Heart left ventricle (tissue), 16 donors: ENCODE measurements around the gene SLC2A14. TPM values are rescaled to one million over a fixed set of nuclear protein-coding genes. Genes with fewer than 3 reads are reported as not detected.
"Not testable (repeated sequence)": the region's sequence is repeated elsewhere in the genome, so short reads cannot be mapped to it uniquely, and the experiment has no call there.

Experiments
- ATAC-seq, 4 donors: fragments of 200-7000 bp; cut with Tn5 transposase; one replicate each; pipeline ENCODE4 v1.9.1; 2020 to 2022; ENCODE audit warnings: moderate library complexity in 4 of 4, mild to moderate bottlenecking in 3 of 4, moderate number of reproducible peaks in 1 of 4
- DNase-seq, 5 donors: peaks; one replicate each; pipeline ENCODE4 v3.0.0-alpha.2; 2020
- H3K27ac ChIP-seq, 12 donors: fragments of 200-600 bp; sonication (generic) in 4 of 12; one replicate each; pipeline versions ENCODE4 v1.5.0 to v1.8.0; 2016 to 2022; ENCODE audit warnings: mild to moderate bottlenecking in 2 of 12
- H3K27me3 ChIP-seq, 9 donors: fragments of 200-600 bp; sonication (generic) in 2 of 9; one replicate each; pipeline versions ENCODE4 v1.5.1 to v1.8.0; 2016 to 2022; ENCODE audit warnings: mild to moderate bottlenecking in 3 of 9
- H3K36me3 ChIP-seq, 9 donors: fragments of 200-600 bp; sonication (generic) in 2 of 9; one replicate each; pipeline versions ENCODE4 v1.5.0 to v1.8.0; 2018 to 2022; ENCODE audit warnings: mild to moderate bottlenecking in 2 of 9
- H3K4me1 ChIP-seq, 12 donors: fragments of 200-600 bp; sonication (generic) in 4 of 12; one replicate each; pipeline versions ENCODE4 v1.5.0 to v1.8.0; 2016 to 2022; ENCODE audit warnings: mild to moderate bottlenecking in 3 of 12
- H3K4me3 ChIP-seq, 12 donors: fragments of 200-600 bp; sonication (generic) in 4 of 12; one replicate each; pipeline versions ENCODE4 v1.5.0 to v1.8.0; 2017 to 2022; ENCODE audit warnings: mild to moderate bottlenecking in 9 of 12, moderate library complexity in 4 of 12
- H3K9me3 ChIP-seq, 12 donors: fragments of 200-600 bp; sonication (generic) in 4 of 12; one replicate each; pipeline versions ENCODE4 v1.5.0 to v1.8.0; 2016 to 2022; ENCODE audit warnings: mild to moderate bottlenecking in 1 of 12
- POLR2A ChIP-seq, 2 donors: fragments of 450-650 bp; IDR thresholded peaks; one replicate each; pipeline ENCODE4 v1.6.1; 2017; ENCODE audit warnings: antibody characterized with exemption in 2 of 2, mild to moderate bottlenecking in 2 of 2, moderate library complexity in 2 of 2
- WGBS, 4 donors: extraction: QIAGEN DNeasy Blood & Tissue Kit in 2 of 4; methylation state at CpG; one replicate each; pipeline versions ENCODE4 v1.1.5 to v1.1.7; 2013 to 2018; 5-methylcytosine and 5-hydroxymethylcytosine counted together
- intact Hi-C, 10 donors: fragments of 100-400 bp; cut with DNase I; formaldehyde crosslinking; loops; one replicate each; pipeline versions ENCODE4 v1.11.1 to v1.14.2; 2022
- polyA plus RNA-seq, 2 donors: library from polyadenylated mRNA; stranded (reverse); fragments of 200-250 nt; gene quantifications; one replicate each; pipeline ENCODE4 v1.2.3, GENCODE V29; 2013
- total RNA-seq, 9 donors: library from RNA; depleted of rRNA in 2 of 9; stranded (reverse); fragments of >200 nt in 2 of 9; fragmentation: NEBNext Ultra II Directional in 3 of 9; extraction: Animal tissue kit (Norgen Biotek cat#: 25700) in 3 of 9; gene quantifications; one replicate each; pipeline versions ENCODE4 v1.1.0 to v1.2.4, GENCODE V29; 2016 to 2023
- TF ChIP-seq, protein P1 (sequence below), 12 donors: fragments of 200-600 bp; sonication (generic) in 4 of 12; IDR thresholded peaks; one replicate each; pipeline versions ENCODE4 v1.5.0 to v1.8.0; 2018 to 2022; ENCODE audit warnings: antibody characterized with exemption in 12 of 12, mild to moderate bottlenecking in 5 of 12
- donor health status: ischemic (EF 13 %, LVEDD 7.1; RV severe dilation, severe dysfunction).
- donor health status: healthy with polysubstance abuse.
- donor health status: DM: no; HTN: yes; CAD: no.
- donor health status: DM: no; HTN: no; CAD: no.
- donor health status: ischemic (EF 25% LVEDD 6.9; RV normal size, moderate dysfunction).
- donor health status: ischemic (EF 25% LVEDD 5.7; RV mildly dilated, moderate dysfunction).
- donor health status: healthy.
- donor health status: DM: yes; HTN: yes; CAD: no.
- donor health status: ischemic (EF 35%, LVEDD 5.7; RV mildly dilated, moderate dysfunction).
- donor health status: nonischemic (EF 11% LVEDD 7.7; RV severe dilation, severe dysfunction).
- donor health status: DM: yes; HTN: yes; CAD: no.
- donor health status: PGD.
- donor health status: ischemic (EF 29% LVEDD 5.4; RV normal size, mild dysfunction).
- donor health status: nonischemic (EF 23%, LVEDD 6.1; RV moderate dilation, normal function).

The SLC2A14 gene
- total and polyA plus RNA-seq, 11 donors, result 0.35 to 1.0 (median 0.56) TPM; not detected in 8

DNA sequence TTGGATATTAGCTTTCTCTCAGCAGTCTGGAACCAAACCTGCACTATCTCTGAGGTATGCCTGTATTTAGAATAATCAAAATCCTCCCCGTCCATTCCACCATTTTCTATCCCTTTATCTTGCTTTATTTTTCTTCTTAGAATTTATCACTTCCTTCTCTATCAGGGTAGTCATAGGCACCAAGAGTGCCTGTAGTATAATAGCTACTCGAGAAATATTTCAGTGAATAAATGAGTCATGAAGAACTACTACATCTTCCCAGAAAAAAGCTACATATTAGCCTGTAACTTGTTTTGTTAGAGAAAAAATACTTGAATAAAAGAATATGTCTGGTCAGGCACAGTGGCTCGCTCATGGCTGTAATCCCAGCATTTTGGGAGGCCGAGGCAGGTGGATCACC is 4.3 kb downstream of the SLC2A14 start:
- DNase-seq (no peak), ATAC-seq (no peak)
- H3K36me3 ChIP-seq, result no peaks in the 10 kb centered on the region
- H3K27ac ChIP-seq, result no peak overlapping the region
- no peak for TF ChIP-seq POLR2A (IDR thresholded peaks at IDR 0.05)
- TF ChIP-seq, protein P1, sequence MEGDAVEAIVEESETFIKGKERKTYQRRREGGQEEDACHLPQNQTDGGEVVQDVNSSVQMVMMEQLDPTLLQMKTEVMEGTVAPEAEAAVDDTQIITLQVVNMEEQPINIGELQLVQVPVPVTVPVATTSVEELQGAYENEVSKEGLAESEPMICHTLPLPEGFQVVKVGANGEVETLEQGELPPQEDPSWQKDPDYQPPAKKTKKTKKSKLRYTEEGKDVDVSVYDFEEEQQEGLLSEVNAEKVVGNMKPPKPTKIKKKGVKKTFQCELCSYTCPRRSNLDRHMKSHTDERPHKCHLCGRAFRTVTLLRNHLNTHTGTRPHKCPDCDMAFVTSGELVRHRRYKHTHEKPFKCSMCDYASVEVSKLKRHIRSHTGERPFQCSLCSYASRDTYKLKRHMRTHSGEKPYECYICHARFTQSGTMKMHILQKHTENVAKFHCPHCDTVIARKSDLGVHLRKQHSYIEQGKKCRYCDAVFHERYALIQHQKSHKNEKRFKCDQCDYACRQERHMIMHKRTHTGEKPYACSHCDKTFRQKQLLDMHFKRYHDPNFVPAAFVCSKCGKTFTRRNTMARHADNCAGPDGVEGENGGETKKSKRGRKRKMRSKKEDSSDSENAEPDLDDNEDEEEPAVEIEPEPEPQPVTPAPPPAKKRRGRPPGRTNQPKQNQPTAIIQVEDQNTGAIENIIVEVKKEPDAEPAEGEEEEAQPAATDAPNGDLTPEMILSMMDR (IDR thresholded peaks at IDR 0.05), result no peak
- peaks cover 0 to 7% (median 0%) of the 10 kb centered on the region in 12 donors for H3K4me1 ChIP-seq
- WGBS, 4 donors, result 72 to 75% (median 73%) methylated on average over 4 of the region's 4 CpGs
- H3K27me3 ChIP-seq, result peaks cover 6 to 36% (median 19%) of the 10 kb centered on the region in 9 donors
- intact Hi-C loops, result no loop called here
- no peak overlapping the region for H3K4me3 ChIP-seq
- no peaks in the 10 kb centered on the region for H3K9me3 ChIP-seq

DNA sequence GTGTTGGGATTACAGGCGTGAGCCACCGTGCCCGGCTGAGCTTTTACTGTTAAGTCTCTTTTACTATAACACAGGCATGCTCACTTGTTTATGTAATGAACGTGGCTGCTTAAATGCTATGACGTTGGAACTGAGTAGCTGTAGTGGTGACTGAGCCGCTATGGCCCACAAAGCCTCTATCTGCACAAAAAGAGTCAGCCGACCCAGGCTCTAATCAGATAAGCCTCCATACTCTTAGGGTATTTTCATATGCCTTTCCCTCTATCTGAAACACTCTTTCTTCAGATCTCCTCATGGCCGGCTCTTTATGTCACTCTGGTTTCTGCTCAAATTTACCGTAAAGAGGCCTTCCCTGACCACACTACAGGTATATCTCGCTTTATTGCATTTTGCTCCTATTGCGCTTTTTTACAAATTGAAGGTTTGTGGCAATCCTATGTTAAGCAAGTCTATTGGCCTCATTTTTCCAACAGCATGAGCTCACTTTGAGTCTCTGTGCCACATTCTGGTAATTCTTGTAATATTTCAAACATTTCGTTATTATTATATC is 8.0 kb downstream of the SLC2A14 start:
- Histone ChIP-seq H3K27me3 (peaks cover 0 to 5% (median 0%) of the 10 kb centered on the region in 9 donors), H3K27ac (no peak overlapping the region), H3K4me3 (no peak overlapping the region), H3K9me3 (no peaks in the 10 kb centered on the region), H3K36me3 (no peaks in the 10 kb centered on the region), H3K4me1 (peaks cover 0 to 4% (median 0%) of the 10 kb centered on the region in 12 donors)
- DNase-seq (no peak), ATAC-seq (no peak)
- TF ChIP-seq, protein P1 (IDR thresholded peaks at IDR 0.05), result no peak
- no peak for TF ChIP-seq POLR2A (IDR thresholded peaks at IDR 0.05)
- intact Hi-C loops, result loop anchor here in 3 of 10 donors (5.0 kb wide), 3 partner anchors 68 to 133 kb away; no protein-coding TSS in a partner anchor
- 82 to 88% (median 84%) methylated on average over 12 of the region's 12 CpGs for WGBS, 4 donors

DNA sequence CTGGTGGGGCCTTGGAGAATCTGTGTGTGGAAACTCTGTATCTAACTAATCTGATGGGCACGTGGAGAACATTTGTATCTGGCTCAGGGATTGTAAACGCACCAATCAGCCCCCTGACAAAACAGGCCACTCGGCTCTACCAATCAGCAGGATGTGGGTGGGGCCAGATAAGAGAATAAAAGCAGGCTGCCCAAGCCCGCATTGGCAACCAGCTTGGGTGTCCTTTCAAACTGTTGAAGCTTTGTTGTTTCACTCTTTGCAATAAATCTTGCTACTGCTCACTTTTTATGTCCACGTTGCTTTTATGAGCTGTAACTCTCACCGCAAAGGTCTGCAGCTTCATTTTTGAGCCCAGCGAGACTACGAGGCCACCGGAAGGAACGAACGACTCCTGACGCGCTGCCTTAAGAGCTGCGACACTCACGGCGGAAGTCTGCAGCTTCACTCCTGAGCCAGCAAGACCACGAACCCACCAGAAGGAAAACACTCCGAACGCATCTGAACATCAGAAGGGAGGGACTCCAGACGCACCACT is 9.8 kb downstream of the SLC2A14 start:
- intact Hi-C loops, result loop anchor here in 3 of 10 donors (5.0 kb wide), 3 partner anchors 69 to 134 kb away; no protein-coding TSS in a partner anchor
- WGBS, 4 donors, result 73 to 84% (median 80%) methylated on average over 20 of the region's 20 CpGs
- H3K4me1 ChIP-seq, DNase-seq, H3K4me3 ChIP-seq, H3K36me3 ChIP-seq, H3K9me3 ChIP-seq, H3K27me3 ChIP-seq, ATAC-seq, H3K27ac ChIP-seq: not testable (repeated sequence)

DNA sequence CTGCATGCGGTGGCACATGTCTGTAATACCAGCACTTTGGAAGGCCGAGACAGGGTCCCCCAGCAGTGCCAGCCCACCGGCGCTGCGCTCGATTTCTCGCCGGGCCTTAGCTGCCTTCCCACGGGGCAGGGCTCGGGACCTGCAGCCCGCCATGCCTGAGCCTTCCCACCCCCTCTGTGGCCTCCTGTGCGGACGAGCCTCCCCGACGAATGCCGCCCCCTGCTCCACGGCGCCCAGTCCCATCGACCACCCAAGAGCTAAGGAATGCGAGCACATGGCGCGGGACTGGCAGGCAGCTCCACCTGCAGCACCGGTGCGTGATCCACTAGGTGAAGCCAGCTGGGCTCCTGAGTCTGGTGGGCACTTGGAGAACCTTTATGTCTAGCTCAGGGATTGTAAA is 10.4 kb downstream of the SLC2A14 start:
- H3K9me3 ChIP-seq, H3K4me3 ChIP-seq, ATAC-seq, H3K4me1 ChIP-seq, H3K27ac ChIP-seq, H3K36me3 ChIP-seq, H3K27me3 ChIP-seq, DNase-seq: not testable (repeated sequence)
- WGBS, 4 donors, result 93 to 95% (median 95%) methylated on average over 20 to 24 of the region's 24 CpGs
- intact Hi-C loops, result loop anchor here in 3 of 10 donors (5.0 kb wide), 3 partner anchors 70 to 135 kb away; no protein-coding TSS in a partner anchor

DNA sequence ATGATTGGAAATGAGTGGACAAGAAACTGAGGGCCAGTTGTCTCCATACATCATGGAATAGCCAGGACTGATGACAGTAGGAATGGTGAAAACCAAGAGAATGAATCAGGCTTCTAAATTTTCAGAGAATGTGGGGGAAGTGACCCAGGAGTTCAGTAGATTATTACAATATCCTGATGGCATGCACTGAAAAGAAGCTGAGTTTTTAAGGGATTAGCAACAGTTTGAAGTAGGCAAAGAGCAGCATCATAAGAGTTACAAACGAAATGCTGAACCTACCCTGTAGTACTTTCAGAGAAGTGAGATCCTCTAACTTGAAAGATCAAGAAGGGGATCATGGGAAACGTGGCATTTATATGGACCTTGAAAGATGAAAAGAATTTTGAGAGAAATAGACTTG is 13.2 kb downstream of the SLC2A14 start:
- ATAC-seq (no peak), DNase-seq (no peak)
- H3K4me3 ChIP-seq, result no peak overlapping the region
- intact Hi-C loops, result loop anchor here in 3 of 10 donors (1.0 to 10.0 kb wide), 4 partner anchors 73 to 215 kb away; no protein-coding TSS in a partner anchor
- WGBS, 4 donors, result 21 to 34% (median 25%) methylated on average over 2 of the region's 2 CpGs
- TF ChIP-seq, protein P1 (IDR thresholded peaks at IDR 0.05), result no peak
- no peak for TF ChIP-seq POLR2A (IDR thresholded peaks at IDR 0.05)
- H3K27ac ChIP-seq, result no peak overlapping the region
- peaks cover 0 to 4% (median 0%) of the 10 kb centered on the region in 12 donors for H3K4me1 ChIP-seq
- no peaks in the 10 kb centered on the region for H3K9me3 ChIP-seq
- H3K27me3 ChIP-seq, result peaks cover 0 to 11% (median 0%) of the 10 kb centered on the region in 9 donors
- H3K36me3 ChIP-seq, result no peaks in the 10 kb centered on the region
